RCC 7860 (cell line): ENCODE data around the gene OR5H1.
"Not testable (repeated sequence)": the region's sequence is repeated elsewhere in the genome, so short reads cannot be mapped to it uniquely, and the experiment has no call there.

Experiments used
- DNase-seq: peaks from one replicate; pipeline ENCODE4 v3.0.0-alpha.2; 2015; ENCODE audit warnings: low spot score
- FAIRE-seq: peaks from 2 replicates; lab custom pipeline; 2012; peaks lifted over from hg19 to GRCh38; lab: Jason Lieb, UNC

Gene OR5H1

DNA sequence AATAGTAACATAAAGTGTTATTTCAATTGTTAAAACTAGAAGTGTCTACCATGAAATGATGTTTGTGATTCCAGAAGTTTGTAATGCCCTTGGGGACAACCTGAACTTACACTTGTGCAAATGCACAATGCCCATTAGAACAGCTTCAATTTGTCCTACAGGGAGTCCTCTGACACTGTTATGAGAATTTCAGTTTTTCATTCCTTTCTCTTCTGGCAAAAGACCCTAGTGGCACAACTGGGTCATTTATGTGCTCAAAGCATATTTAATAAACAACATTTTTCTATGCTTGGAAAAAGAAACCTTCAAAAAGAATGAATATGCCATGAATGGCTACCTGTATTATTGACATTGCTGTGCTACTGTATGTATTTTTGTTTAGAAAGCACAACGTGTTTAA lies at the start of gene OR5H1:
Gene OR5H1 (plus strand): TSS at position 301 of the 400 bp plus-strand sequence. CDS start 1,977 bp downstream, outside the sequence.
- DNase-seq (no peak), FAIRE-seq (no peak)

DNA sequence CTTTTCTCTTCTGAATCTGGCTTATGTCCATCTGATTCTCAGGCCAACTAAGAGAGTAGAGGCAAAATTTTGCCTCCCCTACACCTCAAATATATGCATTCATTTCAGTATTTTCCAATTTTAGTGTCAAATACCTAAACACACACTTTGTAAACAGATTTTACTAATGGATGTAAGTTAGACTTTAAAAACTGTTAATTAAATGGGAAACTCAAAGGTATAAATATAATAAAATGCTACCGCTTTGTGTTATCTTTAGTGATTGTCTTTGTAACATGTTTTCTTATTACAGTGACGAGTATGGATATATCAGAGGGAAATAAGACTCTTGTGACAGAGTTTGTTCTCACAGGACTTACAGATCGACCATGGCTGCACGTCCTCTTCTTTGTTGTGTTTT lies 43.6 kb upstream of the OR5H1 start, which contains the start of gene OR5AC2:
Gene OR5AC2 (plus strand): TSS at position 301 of the 400 bp plus-strand sequence. CDS start 0 bp downstream, at position 301.
- DNase-seq (no peak), FAIRE-seq (no peak)

DNA sequence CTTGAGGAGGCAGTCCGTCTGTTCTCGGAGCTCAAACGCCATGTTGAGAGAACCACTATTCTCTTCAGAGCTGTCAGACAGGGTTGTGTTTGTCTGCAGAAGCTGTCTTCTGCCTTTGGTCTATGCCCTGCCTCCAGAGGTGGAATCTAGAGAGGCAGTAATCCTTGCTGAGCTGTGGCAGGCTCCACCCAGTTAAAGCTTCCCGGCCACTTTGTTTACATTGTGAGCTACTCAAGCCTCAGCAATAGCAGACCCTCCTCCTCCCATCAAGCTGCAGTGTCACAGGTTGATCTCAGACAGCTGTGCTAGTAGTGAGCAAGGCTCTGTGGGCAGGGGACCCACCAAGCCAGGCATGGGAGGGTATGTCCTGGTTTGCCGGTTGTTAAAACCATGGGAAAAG lies 34.6 kb upstream of the OR5H1 start:
- DNase-seq (no peak), FAIRE-seq (no peak)

DNA sequence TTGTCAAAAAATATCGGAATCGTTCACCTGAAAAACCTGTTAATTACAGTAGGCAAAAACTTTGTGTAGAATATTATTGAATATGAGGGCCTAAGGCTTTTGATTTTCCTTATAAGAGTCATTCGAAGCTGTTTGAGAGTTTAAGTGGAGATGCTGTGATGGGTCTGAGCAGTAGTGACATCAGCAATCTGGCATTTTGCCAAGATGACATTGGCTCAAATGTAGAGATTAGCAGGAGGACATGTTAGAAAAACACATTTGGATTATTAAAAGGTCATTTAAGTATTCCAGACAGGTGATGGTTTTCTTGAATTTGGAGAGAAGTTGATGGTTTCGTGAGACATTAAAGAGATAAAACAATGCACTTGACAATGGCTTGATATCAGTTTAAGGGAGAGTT lies 30.7 kb upstream of the OR5H1 start:
- DNase-seq, result no peak
- no peak for FAIRE-seq

DNA sequence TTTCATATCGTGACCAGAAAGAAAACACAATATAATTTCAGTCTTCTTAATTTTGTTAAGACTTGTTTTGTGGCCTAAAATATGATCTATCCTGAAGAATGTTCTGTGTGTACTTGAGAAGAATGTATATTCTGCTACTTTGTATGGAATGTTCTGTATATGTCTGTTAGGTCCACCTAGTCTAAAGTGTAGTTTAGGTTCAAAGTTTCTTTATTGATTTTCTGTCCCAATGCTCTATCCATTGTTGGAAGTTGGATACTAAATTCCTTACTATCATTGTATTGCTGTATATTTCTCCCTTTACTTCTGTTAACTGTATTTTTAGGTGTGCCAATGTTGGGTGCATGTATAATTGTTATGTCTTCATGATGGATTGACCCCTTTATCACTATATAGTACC lies 22.4 kb upstream of the OR5H1 start:
- FAIRE-seq (no peak), DNase-seq (no peak)

DNA sequence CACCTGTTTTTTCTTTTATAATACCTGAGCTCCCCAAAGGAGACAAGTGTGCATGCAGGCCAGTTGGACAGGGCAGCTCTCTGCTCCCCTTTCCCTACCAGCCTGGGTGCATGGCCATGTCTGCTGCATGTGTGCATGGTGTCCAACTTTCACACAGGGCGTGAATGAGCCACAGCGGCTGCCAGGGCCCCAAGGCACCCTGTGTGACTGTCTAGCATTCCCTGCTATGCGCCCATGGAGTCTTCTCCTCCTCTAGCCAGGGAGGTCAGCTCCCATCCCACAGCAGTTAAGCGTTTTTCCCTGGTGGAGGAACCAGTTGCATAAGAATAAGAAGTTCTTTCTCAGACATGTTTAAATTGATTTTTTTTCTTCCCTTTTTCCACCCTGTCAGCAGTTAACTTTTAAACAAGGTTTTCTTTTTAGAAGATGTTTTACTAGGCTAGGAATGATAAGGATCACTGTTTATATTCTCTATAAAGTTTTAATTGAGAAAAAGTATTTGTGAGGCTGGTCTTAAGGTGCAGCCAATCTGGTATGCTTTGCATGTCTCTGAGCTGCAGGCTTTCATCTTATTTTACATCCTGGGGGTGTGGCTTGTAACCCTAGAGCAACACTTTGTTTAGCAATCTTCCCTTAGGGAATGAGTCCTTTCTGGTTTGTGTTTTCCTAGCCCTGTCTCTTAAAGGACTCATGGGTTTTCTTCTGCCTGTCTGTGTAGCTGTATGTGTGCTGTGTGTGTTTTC lies 20.5 kb upstream of the OR5H1 start:
- DNase-seq, result no peak
- no peak for FAIRE-seq

DNA sequence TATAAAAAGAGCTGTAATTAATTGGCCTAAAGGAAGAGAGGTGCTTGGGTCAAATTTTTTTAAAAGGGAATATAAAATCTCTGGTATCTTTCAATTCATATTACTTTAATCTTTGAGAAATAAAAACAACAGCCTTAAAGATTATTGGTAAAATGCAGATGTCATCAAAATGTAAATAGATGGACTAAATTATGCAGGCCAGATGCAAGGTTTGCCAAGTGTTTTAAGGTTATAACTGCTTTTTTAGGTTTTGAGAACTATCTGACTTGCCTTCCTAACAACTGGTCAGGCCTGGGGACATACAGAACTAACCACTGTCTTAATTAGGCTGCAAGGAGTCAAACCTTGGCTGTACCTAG lies 20.0 kb upstream of the OR5H1 start:
- DNase-seq (no peak), FAIRE-seq (no peak)

DNA sequence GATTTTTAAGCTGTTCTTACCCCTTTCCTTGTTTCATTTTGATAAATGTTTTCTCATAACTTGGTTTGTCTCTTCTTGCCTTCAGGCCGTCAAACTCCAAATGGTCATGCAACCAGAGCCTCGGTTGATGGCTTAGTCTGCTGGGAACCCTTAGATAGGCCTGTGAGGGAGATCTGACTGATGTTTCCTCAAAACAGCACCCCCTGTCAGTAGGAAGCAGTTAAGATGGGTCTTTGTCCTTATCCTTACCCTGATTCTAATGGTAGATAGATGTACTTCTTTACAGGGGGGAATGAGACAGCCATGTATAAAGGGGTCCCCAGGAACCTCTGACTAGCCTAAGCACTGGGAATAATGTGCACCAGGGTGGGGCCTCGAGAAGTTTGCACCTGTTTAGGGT lies 16.3 kb upstream of the OR5H1 start:
- no peak for DNase-seq
- no peak for FAIRE-seq

DNA sequence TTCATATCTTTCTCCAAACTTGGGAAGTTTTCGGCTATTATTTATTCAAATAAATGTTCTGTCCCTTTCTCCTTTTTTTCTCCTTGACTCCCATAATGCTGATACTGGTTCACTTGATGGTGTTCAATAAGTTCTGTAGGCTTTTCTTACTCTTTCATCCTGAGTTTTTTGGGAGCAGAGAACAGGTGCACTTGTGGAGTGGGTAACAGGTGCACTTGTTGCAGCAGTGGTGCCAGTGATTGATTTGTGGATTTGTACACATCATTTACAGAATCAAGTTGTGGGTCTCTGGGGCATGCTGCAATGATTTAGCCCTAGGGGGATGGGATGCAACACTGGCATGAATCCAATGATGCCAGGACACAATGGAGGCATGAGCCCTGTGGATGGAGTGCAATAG lies 14.8 kb upstream of the OR5H1 start:
- FAIRE-seq (no peak), DNase-seq (no peak)

DNA sequence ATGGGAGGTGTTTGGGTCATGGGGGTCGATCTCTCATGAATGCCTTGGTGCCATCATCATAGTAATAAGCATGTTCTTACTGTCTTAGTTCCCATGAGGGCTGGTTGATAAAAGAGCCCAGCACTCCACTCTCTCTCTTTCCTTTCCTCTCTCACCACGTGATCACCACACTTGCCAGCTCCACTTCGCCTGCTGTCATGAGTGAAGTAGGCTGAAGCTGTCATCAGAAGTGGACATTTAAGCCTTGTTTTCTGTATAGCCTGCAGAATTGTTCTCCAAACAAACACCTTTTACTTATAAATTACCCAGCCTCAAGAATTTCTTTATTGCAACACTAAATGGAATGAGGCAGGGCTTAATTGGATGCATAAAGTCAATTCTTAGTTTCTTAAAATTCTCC lies 6.1 kb downstream of the OR5H1 start:
- FAIRE-seq (no peak), DNase-seq (no peak)

DNA sequence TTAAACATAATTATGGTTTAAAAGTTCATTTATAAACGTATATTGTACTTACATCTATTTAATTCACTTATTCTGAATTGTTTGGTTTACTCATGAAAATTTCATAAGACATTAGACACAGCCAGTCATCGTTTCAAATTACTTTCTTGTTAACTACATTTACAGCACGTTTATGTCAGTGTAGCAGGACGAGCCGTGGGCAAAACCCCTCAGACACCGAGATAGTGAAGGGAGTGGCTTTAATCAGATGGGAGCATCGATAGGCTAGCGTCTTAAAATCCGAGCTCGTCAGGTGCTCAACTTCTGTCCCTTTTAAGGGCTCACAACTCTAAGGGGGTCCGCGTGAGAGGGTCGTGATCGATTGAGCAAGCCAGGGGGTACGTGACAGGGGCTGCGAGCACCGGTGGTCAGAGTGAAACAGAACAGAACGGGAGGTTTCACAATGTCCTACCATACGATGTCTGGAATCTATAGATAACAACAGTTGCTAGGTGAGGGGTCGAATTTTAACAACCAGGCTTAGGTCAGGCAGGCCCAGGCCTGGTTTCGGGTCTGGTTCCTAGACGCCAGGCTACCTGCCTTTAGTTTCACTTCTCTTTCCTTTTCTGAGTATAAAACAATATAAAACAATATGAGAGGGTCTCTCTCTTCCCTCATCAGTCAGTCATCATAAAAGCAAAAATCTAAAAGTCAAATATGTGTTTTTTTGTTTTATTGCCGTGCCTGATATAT lies 7.5 kb downstream of the OR5H1 start:
- not testable (repeated sequence) for FAIRE-seq, DNase-seq

DNA sequence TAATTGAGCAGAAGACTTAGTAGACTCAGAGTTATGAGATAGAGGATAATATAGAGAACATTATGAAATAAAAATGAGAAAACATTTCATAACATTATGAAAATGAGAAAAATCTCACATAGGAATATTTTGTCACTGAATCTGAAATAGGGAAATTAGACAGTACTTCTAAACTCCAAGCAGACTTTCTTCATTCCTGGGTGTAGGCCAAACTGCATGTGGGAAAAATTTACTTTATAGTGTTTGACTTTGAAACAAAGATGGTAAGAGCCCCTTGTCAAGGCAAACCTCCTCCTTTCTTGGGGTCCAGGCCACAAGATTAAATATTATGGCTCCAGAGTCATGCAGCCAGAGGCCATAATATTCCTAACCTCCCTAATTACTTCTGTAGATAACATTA lies 10.0 kb downstream of the OR5H1 start:
- DNase-seq (no peak), FAIRE-seq (no peak)

DNA sequence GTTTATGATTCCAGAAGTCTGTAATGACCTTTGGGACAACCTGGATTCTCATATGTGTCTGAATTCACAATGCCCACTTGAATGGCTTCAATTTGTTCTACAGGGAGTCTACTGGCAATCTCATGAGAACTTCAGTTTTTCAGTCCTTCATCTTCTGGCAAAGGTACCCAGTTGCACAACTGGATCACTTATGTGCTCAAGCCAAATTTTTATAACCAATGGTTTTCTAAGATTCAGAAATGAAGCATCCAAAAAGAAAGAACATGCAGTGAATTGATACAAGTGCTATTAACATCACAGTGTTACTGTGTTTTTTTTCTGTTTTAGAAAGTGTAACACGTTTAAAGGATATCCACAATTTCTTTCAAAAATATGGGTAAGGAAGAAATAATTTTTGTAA lies 16.7 kb downstream of the OR5H1 start, which contains the start of gene OR5H14:
Gene OR5H14 (plus strand): TSS at position 301 of the 400 bp plus-strand sequence. CDS start 1,907 bp downstream, outside the sequence.
- DNase-seq (no peak), FAIRE-seq (no peak)

DNA sequence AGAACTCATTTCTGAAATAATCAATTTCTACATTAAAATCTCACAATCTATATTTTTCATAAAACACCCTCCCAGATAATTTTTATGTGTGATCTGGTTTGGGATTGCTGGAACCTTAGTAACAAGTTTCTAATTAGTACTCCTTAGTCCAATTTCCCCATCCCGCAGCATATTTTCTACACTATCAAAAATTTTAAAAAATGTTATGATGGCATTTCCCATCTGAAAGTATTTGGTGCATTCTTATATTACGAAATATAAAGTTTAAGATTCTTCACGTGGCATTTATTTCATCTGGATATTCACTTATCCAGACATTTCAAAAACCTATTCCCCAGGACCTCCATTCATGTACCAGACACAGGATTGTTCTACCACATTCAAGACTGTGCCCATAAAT lies 18.2 kb downstream of the OR5H1 start:
- DNase-seq (no peak), FAIRE-seq (no peak)

DNA sequence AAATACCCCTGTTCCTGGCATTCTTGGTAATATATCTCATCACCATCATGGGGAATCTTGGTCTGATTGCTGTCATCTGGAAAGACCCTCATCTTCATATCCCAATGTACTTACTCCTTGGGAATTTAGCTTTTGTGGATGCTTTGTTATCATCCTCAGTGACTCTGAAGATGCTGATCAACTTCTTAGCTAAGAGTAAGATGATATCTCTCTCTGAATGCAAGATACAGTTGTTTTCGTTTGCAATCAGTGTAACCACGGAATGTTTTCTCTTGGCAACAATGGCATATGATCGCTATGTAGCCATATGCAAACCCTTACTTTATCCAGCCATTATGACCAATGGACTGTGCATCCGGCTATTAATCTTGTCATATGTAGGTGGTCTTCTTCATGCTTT lies 18.9 kb downstream of the OR5H1 start:
- not testable (repeated sequence) for FAIRE-seq

DNA sequence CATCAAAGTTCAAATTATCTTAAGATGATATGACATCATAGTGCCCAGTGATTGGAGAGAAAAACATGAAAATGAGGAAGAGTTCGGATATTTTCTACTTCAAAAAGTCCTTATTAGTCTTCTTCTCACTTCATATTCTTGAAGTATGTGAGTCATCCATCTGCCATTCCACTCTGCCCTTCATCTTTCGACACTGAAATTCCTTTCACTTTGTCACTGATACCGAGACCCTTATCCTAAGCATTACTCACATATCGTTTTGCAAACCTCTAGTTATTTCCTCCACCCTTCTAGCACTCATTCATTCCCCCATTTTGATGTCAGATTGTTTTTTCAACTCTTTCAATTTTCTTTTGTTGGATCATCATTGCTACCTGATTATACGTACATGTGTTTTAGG lies 20.7 kb downstream of the OR5H1 start:
- DNase-seq, result no peak
- no peak for FAIRE-seq

More for the DNA sequence above, 18.9 kb downstream of the OR5H1 start:
- DNase-seq, result not testable (repeated sequence)

DNA sequence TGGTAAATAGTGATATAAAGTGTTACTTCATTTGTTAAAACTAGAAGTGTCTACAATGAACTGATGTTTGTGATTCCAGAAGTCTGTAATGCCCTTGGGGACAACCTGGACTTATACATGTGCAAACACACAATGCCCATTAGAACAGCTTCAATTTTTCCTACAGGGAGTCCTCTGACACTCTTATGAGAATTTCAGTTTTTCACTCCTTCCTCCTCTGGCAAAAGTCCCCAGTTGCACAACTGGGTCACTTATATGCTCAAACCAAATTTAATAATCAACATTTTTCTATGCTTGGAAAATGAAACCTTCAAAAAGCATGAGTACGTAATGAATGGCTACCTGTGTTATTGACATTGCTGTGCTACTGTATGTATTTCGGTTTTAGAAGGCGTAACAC lies 35.9 kb downstream of the OR5H1 start, which contains the start of gene OR5H15:
Gene OR5H15 (plus strand): TSS at position 301 of the 400 bp plus-strand sequence. CDS start 2,004 bp downstream, outside the sequence.
- DNase-seq (no peak), FAIRE-seq (no peak)

DNA sequence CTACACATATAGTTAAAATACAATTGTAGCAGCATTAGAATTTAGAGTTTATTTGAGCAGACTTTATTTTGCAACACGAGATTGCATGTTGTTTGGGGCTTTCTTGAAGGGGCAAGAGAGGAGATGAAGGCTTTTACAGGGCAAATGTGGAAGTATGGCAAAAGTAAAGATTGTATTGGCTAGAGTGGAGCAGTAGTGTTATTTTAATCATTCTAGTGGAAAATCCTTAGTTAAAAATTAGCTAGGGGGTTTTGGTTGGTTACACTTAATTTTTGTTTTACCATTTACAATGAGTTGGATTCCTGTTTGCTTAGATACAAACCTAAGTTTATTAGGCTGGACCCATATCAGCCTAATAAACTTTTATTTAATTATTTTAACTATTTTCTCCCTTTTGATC lies 40.5 kb downstream of the OR5H1 start:
- DNase-seq (no peak), FAIRE-seq (no peak)

DNA sequence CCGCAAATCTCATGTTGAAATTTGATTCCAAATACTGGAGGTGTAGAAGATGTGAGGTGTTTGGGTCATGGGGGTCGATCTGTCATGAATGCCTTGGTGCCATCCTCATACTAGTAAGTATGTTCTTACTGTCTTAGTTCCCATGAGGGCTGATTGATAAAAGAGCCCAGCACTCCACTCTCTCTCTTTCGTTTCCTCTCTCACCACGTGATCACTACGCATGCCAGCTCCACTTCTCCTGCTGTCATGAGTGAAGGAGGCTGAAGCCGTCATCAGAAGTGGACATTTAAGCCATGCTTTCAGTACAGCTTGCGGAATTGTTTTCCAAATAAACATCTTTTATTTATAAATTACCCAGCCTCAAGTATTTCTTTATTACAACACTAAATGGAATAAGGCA lies 42.1 kb downstream of the OR5H1 start:
- no peak for FAIRE-seq
- DNase-seq, result no peak

DNA sequence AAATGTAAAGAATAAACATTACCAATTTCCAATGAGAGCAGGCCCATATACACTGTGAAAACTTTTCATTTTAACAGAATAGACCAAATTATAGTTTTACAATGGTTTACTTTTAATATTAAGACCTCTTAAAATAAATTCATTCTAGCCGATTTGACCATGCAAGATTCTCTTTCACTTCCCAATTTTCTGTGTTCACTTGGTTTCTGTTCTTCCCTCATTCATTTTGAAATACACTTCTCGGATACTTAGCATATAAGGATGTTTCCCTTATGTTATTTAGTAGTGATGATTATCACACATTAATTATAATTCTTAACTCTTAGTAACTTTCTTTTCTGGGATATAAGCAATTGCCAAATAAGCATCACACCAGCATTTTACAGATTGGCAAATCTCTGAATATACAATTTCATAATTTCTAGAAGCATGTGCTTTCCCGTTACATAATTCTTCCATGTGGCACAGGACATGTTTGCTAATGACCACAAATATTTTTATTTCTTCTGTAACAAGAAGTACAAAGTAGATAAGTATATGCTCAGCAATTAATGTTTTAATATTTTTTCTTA lies 49.9 kb downstream of the OR5H1 start:
- FAIRE-seq, result no peak

DNA sequence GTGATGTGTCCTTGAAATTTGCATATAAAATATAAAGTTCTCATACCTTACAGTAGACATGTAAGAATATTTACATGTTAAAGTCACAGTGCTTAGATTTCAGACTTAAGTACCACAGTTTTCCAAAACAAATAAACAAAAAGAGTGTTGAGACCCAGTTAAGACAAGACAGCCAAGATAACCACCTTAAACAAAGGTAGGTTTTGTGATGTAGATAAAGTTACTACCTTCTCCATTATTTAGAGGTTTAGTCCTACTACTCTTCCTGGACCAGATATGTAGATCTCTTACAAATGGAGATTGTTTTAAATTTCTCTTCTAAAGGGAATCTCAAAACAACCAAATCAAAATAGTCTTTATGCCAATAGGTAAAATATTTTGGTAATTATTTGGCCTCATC lies 51.7 kb downstream of the OR5H1 start:
- FAIRE-seq, result no peak
- DNase-seq, result no peak

More for the DNA sequence above, 49.9 kb downstream of the OR5H1 start:
- DNase-seq, result no peak

DNA sequence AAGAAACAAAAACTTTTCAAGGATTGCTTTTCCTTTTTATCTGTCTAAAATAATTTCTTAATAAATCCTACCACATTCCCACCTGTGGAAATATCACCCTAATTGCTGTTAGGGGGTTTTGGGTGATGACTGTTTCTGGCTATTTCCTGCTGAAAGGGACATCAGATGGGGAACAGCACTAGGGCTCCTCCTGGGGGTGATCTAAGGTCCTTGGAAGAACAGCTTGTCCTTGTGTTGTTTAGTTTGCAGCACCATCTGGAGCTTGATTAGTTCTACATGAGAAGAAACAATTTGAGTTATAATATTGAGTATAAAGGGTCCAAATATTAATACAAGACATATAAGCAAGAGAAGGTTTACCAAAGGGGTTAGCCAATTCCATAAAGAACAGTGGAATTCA lies 54.7 kb downstream of the OR5H1 start:
- DNase-seq, result no peak
- FAIRE-seq, result no peak
